ENCODE data around the gene EHBP1. TPM values are rescaled to one million over a fixed set of nuclear protein-coding genes. Genes with fewer than 3 reads are reported as not detected.

The EHBP1 gene
- total RNA-seq, 1 donor from 2014 or later = 23.1 TPM

DNA sequence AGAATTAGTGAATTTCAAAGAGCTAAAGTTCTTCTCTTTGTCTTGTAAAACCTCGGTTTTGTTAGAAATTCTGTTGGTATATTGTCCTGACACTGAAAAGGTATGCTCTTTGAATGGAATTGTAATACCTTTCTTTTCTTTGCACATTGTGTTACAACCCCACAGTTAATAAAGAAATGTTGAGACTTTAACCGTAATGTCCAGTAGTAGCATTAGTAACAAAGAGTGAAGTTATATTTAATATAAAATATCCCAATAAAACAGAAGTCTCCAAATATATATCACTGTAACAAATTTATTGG lies 69.8 kb downstream of the EHBP1 start:
- intact Hi-C loops (cut with micrococcal nuclease) = loop anchor here (1.0 to 5.0 kb wide), 2 partner anchors 318 to 858 kb away; no protein-coding TSS in a partner anchor

DNA sequence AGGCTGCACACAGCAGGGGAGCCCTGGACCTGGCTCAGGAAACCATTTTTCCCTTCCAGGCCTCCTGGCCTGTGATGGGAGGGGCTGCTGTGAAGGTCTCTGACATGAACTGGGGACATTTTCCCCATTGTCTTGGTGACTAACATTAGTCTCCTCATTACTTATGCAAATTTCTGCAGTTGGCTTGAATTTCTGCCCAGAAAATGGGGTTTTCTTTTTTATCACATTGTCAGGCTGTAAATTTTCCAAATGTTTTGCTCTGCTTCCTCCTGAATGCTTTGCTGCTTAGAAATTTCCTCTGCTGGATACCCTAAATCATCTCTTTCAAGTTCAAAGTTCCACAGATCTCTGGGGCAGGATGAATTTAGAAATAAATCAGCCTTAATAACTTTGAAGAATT lies 78.2 kb downstream of the EHBP1 start:
- intact Hi-C loops (cut with micrococcal nuclease) = loop anchor here (10.0 kb wide), 1 partner anchor 261 kb away; no protein-coding TSS in a partner anchor

DNA sequence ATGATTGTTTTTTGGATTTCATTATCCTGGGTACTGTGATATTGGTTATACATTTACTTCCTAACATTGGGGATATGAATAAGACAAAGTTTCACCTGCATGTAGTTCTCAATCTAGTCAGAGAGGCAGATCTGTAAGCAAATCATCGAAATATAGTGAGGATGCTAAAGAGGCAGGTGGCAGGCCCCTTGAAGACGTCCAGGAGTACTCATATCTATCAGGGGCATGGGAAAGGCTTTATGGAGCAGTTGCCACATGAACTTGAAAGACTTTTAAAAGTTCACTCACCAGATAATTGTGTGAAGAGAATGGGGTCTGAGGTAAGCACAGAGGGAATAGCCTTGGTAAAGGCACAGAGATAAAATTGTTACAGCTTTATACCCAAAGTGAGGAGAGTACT lies 78.8 kb downstream of the EHBP1 start:
- intact Hi-C loops (cut with micrococcal nuclease) = loop anchor here (10.0 kb wide), 1 partner anchor 260 kb away; no protein-coding TSS in a partner anchor

DNA sequence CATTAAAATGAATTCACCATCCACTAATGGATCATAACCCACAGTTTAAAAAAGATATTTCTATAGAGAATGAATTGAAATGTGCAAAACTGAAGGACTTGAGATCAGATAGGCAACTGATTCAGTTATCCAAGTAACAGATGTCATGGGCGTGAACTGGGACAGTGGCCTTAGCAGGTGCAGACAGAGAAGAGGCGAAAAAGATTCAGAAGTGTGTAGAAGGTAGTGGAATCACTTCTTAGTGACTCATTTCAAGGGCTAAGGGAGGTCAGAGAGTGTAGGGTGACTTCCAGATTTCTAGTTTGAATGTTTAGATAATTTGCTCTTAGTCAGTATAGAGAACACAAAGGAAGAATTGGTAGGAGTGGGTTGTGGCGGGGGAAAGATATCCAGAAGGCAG lies 79.7 kb downstream of the EHBP1 start:
- intact Hi-C loops (cut with micrococcal nuclease) = loop anchor here (5.0 to 10.0 kb wide), 2 partner anchors 260 to 402 kb away; no protein-coding TSS in a partner anchor

DNA sequence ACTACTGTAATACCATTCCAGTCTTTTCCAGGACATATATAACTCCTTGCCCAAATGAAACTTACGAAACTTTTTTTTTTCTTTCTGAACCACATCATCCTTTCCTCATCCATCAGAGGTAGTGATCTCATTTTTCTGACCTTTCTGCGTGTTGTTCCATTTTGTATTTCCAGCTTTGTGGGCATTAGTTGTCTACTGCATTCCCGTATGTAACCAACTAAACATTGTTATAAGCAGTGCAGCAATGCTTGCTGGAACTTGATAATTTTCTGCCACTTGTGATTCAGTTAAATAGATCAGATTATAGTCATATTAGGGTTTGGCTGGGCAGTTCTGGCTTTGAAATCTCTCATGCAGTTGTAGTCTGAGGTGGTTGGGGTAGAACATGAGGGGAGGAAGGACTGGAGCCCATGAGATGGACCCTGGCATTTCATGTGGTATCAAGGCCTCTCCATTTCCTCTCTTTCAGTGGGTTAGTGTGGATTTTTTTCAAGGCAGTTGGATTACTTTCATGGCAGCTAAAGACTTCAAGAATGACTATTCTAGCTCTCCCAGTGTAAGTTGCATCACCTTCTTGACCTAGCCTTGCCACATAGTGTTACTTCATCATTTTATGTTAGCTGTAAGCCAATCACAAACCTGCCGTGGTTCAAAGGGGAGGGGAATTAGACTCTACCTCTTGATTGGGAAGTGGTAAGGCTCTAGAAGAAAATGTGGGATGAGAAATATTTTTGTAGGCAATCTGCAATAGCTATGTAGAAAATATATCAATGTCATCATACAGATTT lies 80.5 kb downstream of the EHBP1 start:
- intact Hi-C loops (cut with micrococcal nuclease) = loop anchor here (5.0 to 10.0 kb wide), 2 partner anchors 259 to 401 kb away; no protein-coding TSS in a partner anchor

DNA sequence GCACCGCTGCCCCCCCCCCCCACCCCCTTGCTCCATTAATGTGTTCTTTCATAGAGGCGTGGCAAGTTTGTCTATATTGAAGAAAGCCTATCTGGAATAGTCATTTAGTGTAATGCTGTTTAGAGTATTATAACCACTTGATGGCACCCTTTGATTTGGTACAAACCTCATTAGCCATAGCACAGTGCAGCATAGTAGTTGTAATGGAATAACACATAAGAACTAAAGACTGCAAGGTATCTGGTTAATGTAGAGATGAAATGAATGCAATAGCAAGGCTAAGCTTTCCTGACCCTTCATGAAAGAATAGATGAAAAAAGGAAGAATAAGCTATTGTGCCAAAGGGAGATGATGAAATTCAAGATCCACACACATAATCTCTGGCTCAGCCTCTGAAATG lies 81.9 kb downstream of the EHBP1 start:
- intact Hi-C loops (cut with micrococcal nuclease) = loop anchor here (1.0 to 10.0 kb wide), 3 partner anchors 257 to 638 kb away; no protein-coding TSS in a partner anchor

DNA sequence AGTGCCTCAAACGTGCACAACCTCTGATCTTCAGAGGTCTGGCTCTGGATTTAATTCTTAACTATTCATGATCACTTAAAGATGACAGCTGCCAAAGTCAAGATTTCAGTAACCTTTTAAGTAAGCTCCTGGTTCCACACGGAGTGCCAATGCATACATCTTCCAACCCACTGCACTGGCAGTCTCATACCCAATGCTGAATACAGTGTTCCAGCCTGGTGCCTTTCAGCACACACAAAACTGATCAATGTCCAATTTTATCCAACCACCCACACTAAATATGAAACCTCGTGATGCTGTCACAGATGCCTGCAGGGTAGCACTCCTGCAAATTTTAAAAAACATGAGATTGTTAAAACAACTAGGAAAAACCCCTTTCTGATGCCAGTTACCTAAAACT lies 84.0 kb downstream of the EHBP1 start:
- intact Hi-C loops (cut with micrococcal nuclease) = loop anchor here (5.0 to 10.0 kb wide), 2 partner anchors 255 to 398 kb away; no protein-coding TSS in a partner anchor

DNA sequence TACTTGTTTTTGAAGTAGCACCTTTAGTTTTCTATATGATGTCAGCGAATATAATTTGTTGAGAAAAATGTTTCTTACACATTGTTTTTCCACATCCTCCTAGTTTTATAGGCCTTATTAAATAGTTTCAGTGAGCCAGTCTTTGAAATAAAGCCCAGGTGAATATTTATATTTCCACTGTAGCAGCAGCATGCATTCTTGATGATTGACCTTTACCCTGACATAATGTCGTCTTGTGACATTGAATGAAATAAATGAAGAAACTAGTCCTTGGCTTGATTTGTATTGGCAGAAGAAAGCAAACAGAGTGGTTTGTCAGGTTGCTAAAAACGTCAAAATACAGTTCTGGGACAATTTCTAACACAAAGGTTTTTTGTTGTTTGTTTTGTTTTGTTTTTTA lies 84.4 kb downstream of the EHBP1 start:
- intact Hi-C loops (cut with micrococcal nuclease) = loop anchor here (5.0 to 10.0 kb wide), 2 partner anchors 255 to 397 kb away; no protein-coding TSS in a partner anchor

DNA sequence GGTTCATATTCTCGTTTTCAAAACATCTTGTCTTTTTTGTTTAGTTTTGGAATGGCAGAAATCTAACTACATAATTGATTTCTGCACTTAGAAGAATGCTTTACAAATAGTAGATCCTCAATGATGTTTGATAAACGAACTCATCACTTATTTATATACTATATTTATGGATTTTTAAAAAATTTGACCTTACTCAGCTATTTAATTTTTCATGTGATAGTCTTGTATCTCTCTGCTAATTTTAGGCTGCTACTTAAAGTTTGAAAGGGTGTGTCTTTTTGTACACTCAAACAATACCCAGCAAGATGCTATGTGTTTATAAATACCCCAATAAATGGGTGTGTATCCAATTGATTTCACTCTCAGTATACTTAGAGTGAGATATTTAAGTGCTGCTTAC lies 86.9 kb downstream of the EHBP1 start:
- intact Hi-C loops (cut with micrococcal nuclease) = no loop called here

DNA sequence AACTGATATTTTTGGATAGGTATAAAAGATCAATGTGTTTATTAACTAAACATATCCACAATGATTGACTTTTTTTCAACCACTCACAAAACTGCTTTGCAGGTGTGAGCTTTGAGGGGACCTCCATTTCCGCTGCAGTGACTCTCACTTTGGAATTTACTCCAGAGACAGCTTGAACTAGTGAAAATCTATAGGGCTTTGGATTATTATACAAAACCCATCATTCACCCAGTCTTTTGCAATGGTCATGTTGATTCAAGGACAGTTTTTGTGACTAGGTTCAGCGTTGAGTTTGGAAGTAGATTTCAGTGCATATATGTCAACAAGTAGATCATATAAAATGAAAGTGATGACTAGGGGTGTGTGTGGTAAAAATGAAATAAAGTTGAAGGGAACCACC lies 87.7 kb downstream of the EHBP1 start:
- intact Hi-C loops (cut with micrococcal nuclease) = no loop called here

DNA sequence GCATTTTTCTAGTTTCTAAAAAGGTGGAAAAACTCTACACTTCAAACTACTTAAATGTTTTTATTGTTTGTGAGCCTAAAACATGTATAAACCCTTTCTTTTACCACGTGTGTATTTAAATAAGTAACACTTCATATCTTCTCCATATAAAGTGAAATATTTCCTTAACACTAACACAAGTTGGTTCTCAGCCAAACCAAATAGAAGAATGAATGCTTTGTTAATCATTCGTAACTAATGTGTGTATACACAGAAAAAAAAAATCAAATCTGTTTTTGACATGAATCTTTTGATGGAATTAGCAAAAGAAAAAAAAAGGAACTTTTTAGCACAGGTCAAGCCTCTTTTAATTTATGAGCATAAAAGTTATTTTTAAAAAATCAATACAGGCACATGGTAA lies 89.3 kb downstream of the EHBP1 start:
- intact Hi-C loops (cut with micrococcal nuclease) = no loop called here

DNA sequence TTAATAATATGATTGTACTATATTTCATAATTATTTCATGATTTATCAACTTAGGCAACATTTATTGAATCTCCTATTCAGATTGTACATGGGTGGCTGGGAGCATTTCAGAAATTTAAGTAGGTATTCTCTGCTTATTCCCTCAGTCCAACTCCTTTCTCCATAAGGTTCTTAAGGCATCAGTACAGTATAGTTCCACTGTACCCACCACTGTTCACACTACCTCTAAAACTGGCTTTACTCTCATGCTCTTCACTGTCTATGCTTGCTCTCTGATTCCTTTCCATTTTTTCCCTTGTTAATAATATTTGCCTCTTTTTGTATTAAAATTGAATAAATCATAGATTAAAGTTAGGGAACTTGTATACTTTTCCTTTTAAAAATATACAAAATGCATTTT lies 89.8 kb downstream of the EHBP1 start:
- intact Hi-C loops (cut with micrococcal nuclease) = no loop called here

DNA sequence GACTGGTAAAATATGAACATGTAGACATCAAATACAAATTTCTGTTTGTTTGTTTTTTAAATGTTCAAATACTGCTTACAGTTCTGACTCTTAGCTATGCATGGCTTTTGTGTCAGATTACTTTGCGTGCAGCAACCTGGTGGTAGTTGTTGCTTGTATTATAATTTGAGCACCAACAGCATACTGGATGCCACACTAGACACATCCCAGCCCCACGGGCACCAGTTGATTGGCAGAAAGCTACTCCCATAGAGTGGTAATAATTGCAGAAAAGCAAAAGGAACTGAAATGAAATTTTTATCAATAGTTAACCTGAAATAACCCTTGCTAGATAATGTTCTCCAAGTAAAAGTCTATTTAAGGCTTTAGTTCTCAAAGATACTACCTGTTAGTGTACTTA lies 91.6 kb downstream of the EHBP1 start:
- intact Hi-C loops (cut with micrococcal nuclease) = no loop called here

DNA sequence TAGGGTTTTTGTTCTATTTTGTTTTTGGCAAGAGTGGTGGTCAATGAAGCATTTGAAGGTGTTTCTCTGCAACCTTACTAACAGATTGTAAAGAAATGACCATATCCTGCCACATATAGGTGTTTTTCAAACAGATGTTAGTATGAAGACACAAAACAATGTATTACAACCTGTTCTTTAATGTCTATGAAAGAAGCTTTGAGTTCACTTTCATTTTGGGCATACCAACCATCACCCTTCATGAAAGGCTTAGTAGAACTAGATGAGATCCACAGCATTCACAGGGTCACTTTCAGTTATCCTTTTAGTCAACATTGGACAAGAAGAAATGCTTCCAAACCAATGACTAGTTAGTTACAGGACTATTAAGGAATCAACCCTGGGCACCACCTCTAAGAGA lies 95.1 kb downstream of the EHBP1 start:
- intact Hi-C loops (cut with micrococcal nuclease) = no loop called here

DNA sequence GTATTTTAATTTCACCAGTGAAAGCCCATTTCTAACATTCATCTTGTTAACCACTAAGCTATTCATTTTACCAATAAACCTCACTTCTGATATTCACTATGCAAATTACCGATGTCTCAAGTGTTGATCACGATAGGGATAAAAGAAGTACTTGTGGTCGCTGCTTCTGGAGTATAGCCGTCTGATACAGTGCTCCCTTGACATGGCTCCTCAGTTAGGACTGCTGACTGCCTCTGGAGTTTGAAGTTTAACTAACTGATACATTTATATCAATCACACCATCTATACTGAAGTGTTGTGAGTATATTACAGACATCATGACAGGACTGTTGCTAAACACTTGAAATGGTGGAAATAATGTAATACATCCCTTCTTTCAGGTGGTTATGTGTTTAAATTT lies 95.6 kb downstream of the EHBP1 start:
- intact Hi-C loops (cut with micrococcal nuclease) = no loop called here

DNA sequence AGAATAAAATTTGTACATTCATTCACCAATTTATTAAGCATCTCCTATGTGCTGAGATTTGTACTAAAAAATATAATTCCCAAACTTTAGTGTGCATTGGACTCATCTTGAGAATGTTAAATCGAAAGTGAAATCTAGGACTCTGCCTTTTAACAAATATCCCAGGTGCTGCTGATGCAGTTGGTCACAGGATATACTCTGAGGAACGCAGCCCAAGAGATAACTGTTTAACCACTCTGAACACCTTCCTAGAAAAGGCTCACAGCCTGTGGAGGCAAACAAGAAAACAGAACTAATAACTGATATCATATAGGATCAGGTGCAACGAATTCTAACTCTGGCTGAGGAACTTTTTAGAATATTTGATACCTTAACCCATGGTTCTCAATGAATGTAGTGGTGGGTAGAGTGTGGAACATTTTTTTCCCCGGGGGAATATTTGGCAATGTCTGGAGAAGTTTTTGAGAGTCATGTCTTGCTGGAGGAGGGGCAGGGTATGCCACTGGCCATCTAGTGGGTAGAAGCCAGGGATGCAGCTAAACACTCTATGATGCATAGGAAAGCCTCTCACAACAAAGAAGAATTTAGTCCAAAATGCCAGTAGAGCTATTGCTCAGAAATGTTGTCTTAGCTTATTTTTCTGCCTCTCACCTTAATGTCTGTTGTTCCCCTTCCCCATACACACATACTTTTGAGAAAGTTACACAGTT lies 96.5 kb downstream of the EHBP1 start:
- intact Hi-C loops (cut with micrococcal nuclease) = no loop called here

DNA sequence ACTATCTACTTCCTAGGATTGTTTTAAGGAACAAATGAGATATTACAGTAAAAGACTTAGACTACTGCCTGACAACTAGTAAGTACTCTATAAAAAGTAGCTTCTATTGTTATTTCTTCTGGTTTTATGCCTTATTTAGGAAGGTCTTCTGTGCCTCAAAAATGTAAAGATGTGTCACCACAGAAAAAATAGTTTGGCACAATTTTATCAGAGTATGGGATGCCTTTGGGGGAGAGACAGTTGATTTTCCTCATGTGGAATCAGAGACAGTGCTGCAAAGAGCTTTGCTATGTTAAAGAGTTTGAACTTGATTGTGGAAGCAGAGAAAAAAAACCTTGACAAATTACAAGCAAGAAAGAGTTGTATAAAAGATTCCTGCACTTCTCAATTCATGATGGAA lies 98.4 kb downstream of the EHBP1 start:
- intact Hi-C loops (cut with micrococcal nuclease) = no loop called here

DNA sequence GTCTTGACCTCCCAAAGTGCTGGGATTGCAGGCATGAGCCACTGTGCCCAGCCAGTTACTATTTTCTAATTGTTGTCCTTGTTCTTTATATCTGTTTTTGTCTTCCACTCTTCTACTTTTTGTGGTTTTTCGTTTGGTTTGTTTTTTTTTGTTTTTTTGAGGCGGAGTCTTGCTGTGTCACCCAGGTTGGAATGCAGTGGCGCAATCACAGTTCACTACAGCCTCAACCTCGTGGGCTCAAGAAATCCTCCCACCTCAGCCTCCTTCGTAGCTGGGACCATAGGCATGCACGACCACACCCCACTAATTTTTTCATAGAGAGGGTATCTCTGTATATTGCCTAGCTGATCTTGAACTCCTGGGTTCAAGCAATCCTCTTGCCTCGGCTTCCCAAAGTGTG lies 100.7 kb downstream of the EHBP1 start:
- intact Hi-C loops (cut with micrococcal nuclease) = no loop called here

DNA sequence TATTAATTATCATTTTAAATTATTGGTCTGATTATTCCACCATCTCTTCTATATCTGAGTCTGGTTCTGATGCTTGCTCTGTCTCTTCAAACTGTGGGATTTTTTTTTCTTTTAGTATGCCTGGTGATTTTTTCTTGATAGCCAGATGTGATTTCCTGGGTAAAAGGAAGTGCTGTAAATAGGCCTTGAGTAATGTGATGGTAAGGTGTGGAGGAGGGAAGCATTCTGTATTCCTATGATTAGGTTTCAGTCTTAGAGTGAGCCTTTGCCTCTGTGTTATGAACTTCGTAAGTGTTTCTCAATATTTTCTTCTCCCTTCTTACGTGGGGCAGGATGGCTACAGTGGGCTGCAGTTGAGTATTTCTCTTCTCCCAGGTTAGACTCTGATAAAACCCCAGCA lies 103.0 kb downstream of the EHBP1 start:
- intact Hi-C loops (cut with micrococcal nuclease) = no loop called here

DNA sequence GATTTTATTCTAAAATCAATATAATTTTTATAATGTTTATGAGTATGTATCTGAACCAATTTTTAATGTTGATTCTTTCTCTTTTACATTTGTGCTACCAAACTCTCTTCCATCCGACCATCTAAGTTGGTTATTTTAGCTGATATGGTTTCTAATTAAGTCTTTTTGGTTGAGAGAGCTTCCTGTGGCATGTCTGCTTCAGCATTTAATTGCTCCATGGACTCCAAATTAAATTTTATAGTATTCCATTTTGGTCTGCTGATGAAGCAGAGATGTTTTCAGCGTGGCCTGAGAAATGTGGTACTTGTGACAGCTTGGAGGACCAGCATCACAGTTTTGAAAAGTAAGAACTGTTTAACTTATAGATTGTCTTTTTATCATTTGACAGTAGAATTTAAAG lies 105.6 kb downstream of the EHBP1 start:
- intact Hi-C loops (cut with micrococcal nuclease) = no loop called here

DNA sequence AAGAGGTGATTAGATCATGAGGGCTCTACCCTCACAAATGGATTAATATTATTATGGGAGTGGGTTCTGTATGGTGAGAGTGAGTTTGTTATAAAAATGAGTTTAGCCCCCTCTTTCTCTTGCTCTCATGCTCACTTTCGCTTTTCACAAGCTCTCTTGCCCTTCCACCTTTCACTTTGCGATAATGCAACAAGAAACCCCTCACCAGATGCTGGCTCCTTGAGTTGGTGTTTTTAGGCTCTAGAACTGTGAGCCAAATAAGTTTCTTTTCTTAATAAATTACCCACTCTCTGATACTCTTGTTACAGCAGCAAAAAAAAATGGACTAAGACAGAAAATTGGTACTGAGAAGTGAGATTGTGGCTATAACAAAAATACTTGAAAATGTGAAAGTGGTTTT lies 106.5 kb downstream of the EHBP1 start:
- intact Hi-C loops (cut with micrococcal nuclease) = no loop called here

Measured in T-helper 2 cell treated with Interferon-gamma antibody and Interleukin-4, amounts not matched to agents 100 ng/mL and 5 ng/mL, for 36 hours (primary cell).